CD4-positive, alpha-beta T cell treated with Interleukin-2 at 100 ng/mL for 4 hours (primary cell): ENCODE measurements around the gene CDCP1.

Experiments used
- DNase-seq: peaks from one replicate; pipeline ENCODE4 v3.0.0-alpha.2; 2020; ENCODE audit warnings: low spot score

Gene CDCP1

GRCh38 chr3:45110509-45110833 lies 35.7 kb downstream of the CDCP1 start:
- DNase-seq, result no peak

- peak; percentile 58 for DNase-seq
These were observed 36.2 kb downstream of the CDCP1 start for GRCh38 chr3:45109771-45110508.

- no peak for DNase-seq
These were observed 39.3 kb downstream of the CDCP1 start for GRCh38 chr3:45106874-45107273.

GRCh38 chr3:45105855-45106671 lies 40.1 kb downstream of the CDCP1 start:
- DNase-seq, result peak; percentile 67

GRCh38 chr3:45104715-45105711 lies 41.2 kb downstream of the CDCP1 start:
- peak; percentile 20 for DNase-seq

GRCh38 chr3:45103753-45104714 lies 42.1 kb downstream of the CDCP1 start:
- DNase-seq, result no peak

GRCh38 chr3:45103334-45103733 lies 42.8 kb downstream of the CDCP1 start:
- DNase-seq, result no peak

- no peak for DNase-seq
These were observed 45.2 kb downstream of the CDCP1 start for GRCh38 chr3:45100981-45101407.

GRCh38 chr3:45098310-45098709 lies 47.9 kb downstream of the CDCP1 start:
- DNase-seq, result no peak

- no peak for DNase-seq
These were observed 48.8 kb downstream of the CDCP1 start for GRCh38 chr3:45097296-45097883.

GRCh38 chr3:45095916-45096526 lies 50.2 kb downstream of the CDCP1 start:
- no peak for DNase-seq

GRCh38 chr3:45093176-45093575 lies 53.0 kb downstream of the CDCP1 start:
- no peak for DNase-seq

GRCh38 chr3:45092132-45093031 lies 53.8 kb downstream of the CDCP1 start:
- DNase-seq, result no peak

GRCh38 chr3:45090855-45091254 lies 55.3 kb downstream of the CDCP1 start:
- DNase-seq, result no peak

- no peak for DNase-seq
These were observed 57.4 kb downstream of the CDCP1 start for GRCh38 chr3:45088543-45089358.

- DNase-seq, result no peak
These were observed 59.0 kb downstream of the CDCP1 start for GRCh38 chr3:45087155-45087554.

GRCh38 chr3:45084820-45085816 lies 61.1 kb downstream of the CDCP1 start:
- DNase-seq, result no peak
